Activated CD4-positive, CD25-positive, alpha-beta regulatory T cell treated with anti-CD3 and anti-CD28 coated beads, Interleukin-2, amount 50 U/mL, for 16 hours (primary cell): Measurements from ENCODE around the gene ASPG.

Experiments used
- DNase-seq: peaks from one replicate; pipeline ENCODE4 v3.0.0-alpha.2; 2020; ENCODE audit warnings: low read depth, low spot score

ASPG gene

GRCh38 chr14:104075530-104076151 lies 9.9 kb upstream of the ASPG start:
- DNase-seq = no peak

- no peak for DNase-seq
Measured at GRCh38 chr14:104076743-104077142, 8.8 kb upstream of the ASPG start.

- peak; percentile 73 for DNase-seq
Measured at GRCh38 chr14:104078031-104078455, 7.5 kb upstream of the ASPG start.

GRCh38 chr14:104080376-104081260 lies 4.9 kb upstream of the ASPG start:
- no peak for DNase-seq

GRCh38 chr14:104081261-104081835 lies 4.2 kb upstream of the ASPG start:
- no peak for DNase-seq

- DNase-seq = no peak
Measured at GRCh38 chr14:104081951-104082464, 3.5 kb upstream of the ASPG start.

- DNase-seq = no peak
Measured at GRCh38 chr14:104082807-104083206, 2.7 kb upstream of the ASPG start.

- no peak for DNase-seq
Measured at GRCh38 chr14:104084251-104085002, 1.1 kb upstream of the ASPG start.

- no peak for DNase-seq
Measured at GRCh38 chr14:104085889-104086201, 345 bp downstream of the ASPG start.

- DNase-seq = no peak
Measured at GRCh38 chr14:104086210-104086660, 735 bp downstream of the ASPG start.

- DNase-seq = no peak
Measured at GRCh38 chr14:104086661-104087461, 1.4 kb downstream of the ASPG start.

GRCh38 chr14:104087505-104087904 lies 2.0 kb downstream of the ASPG start:
- DNase-seq = no peak

- no peak for DNase-seq
Measured at GRCh38 chr14:104087981-104088850, 2.7 kb downstream of the ASPG start.

GRCh38 chr14:104090071-104090748 lies 4.7 kb downstream of the ASPG start:
- no peak for DNase-seq

- DNase-seq = no peak
Measured at GRCh38 chr14:104091061-104091926, 5.8 kb downstream of the ASPG start.

- no peak for DNase-seq
Measured at GRCh38 chr14:104091927-104092771, 6.6 kb downstream of the ASPG start.

GRCh38 chr14:104092931-104093365 lies 7.4 kb downstream of the ASPG start:
- DNase-seq = no peak
